PC-9 (cell line): ENCODE results near the gene ARMH2. TPM values are rescaled to one million over a fixed set of nuclear protein-coding genes. Genes with fewer than 3 reads are reported as not detected.

ENCODE experiments used
- BruUV-seq: library from RNA; stranded (reverse); fragments of 400-500 nt; replicated peaks from 2 replicates; lab custom pipeline; 2021; lab: Mats Ljungman, UMichigan
- CTCF ChIA-PET: fragments of 300-600 bp; sonication (Branson Sonifier 250); formaldehyde crosslinking; loops from one replicate; lab custom pipeline; 2022; ENCODE audit warnings: antibody characterized with exemption; lab: Charles Lee
- POLR2A ChIA-PET: fragments of 300-600 bp; sonication (Branson Sonifier 250); formaldehyde crosslinking; loops from one replicate; lab custom pipeline; 2022; ENCODE audit warnings: antibody characterized with exemption; ENCODE audit not compliant: unreplicated experiment; lab: Charles Lee
- DNase-seq, 2 experiments: peaks; one replicate each; pipeline versions ENCODE4 v3.0.0 to v3.0.0-alpha.2; 2015 to 2022; ENCODE audit warnings: mixed read lengths in 1 of 2
- H2AFZ ChIP-seq: fragments of 200-600 bp; sonication (generic); 2 replicates; pipeline ENCODE4 v1.8.1; 2017; ENCODE audit warnings: antibody characterized with exemption
- H3F3A ChIP-seq: fragments of 200-600 bp; sonication (generic); 2 replicates; pipeline ENCODE4 v1.8.1; 2017; ENCODE audit warnings: antibody characterized with exemption, mild to moderate bottlenecking, low read depth; ENCODE audit not compliant: insufficient read depth
- H3K27ac ChIP-seq: fragments of 200-600 bp; sonication (generic); 2 replicates; pipeline ENCODE4 v1.6.1; 2016; ENCODE audit warnings: mixed run types
- H3K27me3 ChIP-seq: fragments of 200-600 bp; sonication (generic); 2 replicates; pipeline ENCODE4 v1.6.1; 2016; ENCODE audit warnings: low read depth, mixed run types; ENCODE audit not compliant: insufficient read depth
- H3K36me3 ChIP-seq: fragments of 200-600 bp; sonication (generic); 2 replicates; pipeline ENCODE4 v1.6.1; 2016; ENCODE audit warnings: low read depth, mixed run types
- H3K4me1 ChIP-seq: fragments of 200-600 bp; sonication (generic); replicated peaks from 2 replicates; pipeline ENCODE4 v1.6.1; 2016; ENCODE audit warnings: mixed run types; ENCODE audit not compliant: insufficient read depth
- H3K4me2 ChIP-seq: fragments of 200-600 bp; sonication (generic); 2 replicates; pipeline ENCODE4 v1.6.1; 2017; ENCODE audit warnings: mixed run types
- H3K4me3 ChIP-seq: fragments of 200-600 bp; sonication (generic); 2 replicates; pipeline ENCODE4 v1.6.1; 2016; ENCODE audit warnings: mixed run types
- H3K79me2 ChIP-seq: fragments of 200-600 bp; sonication (generic); 2 replicates; pipeline ENCODE4 v1.6.1; 2017; ENCODE audit warnings: low read depth, mixed run types
- H3K9me2 ChIP-seq: fragments of 200-600 bp; sonication (generic); 2 replicates; pipeline ENCODE4 v1.8.1; 2017; ENCODE audit warnings: mild to moderate bottlenecking; ENCODE audit not compliant: insufficient read depth
- H3K9me3 ChIP-seq: fragments of 200-600 bp; sonication (generic); 2 replicates; pipeline ENCODE4 v1.8.1; 2016; ENCODE audit warnings: low read depth; ENCODE audit not compliant: insufficient read depth
- H4K20me1 ChIP-seq: fragments of 200-600 bp; sonication (generic); 2 replicates; pipeline ENCODE4 v1.8.1; 2017; ENCODE audit not compliant: insufficient read depth
- CTCF ChIP-seq: fragments of 200-600 bp; sonication (generic); conservative IDR thresholded peaks from 2 replicates; pipeline ENCODE4 v1.6.1; 2017; ENCODE audit warnings: mixed run types, antibody characterized with exemption, mild to moderate bottlenecking, moderate library complexity
- EZH2 ChIP-seq: fragments of 200-600 bp; sonication (generic); IDR thresholded peaks from 2 replicates; pipeline ENCODE4 v1.8.0; 2017; ENCODE audit warnings: antibody characterized with exemption, low read depth
- intact Hi-C: fragments of 100-400 bp; cut with micrococcal nuclease; formaldehyde crosslinking; loops from one replicate; pipeline ENCODE4 v1.10.0; 2022; ENCODE audit not compliant: unreplicated experiment
- total RNA-seq: library from RNA; stranded (reverse); gene quantifications from 2 replicates; pipeline ENCODE4 v1.2.3, GENCODE V29; 2021

Gene ARMH2
- total RNA-seq, 1 experiment from 2014 or later, result not detected

DNA sequence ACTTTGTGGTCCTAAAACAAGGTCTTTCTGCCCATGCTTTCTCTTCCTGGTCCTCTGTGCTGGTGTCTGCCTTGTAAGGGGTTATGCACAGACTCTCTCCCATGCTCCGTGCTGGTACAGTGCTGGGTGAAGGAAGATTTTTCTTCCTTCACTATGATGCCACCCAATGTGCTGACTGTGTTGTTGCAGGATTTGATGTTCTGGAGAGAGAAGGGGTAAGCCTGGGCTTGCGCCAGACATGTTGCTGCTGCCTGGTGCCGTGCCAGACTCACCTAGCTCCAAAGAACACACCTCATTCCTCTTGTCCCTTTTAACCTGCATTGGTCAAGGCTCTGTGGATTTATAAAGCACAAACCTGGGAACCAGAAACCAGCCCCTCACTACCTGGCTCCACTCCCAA lies 28.4 kb upstream of the ARMH2 start:
- no peaks in the 10 kb centered on the region for H3K79me2 ChIP-seq
- BruUV-seq, result no TSS peak
- H2AFZ ChIP-seq, result no peak overlapping the region
- no peaks in the 10 kb centered on the region for H4K20me1 ChIP-seq
- no peaks in the 10 kb centered on the region for H3K9me2 ChIP-seq
- no peak overlapping the region for H3K27ac ChIP-seq
- H3K27me3 ChIP-seq, result no peaks in the 10 kb centered on the region
- TF ChIP-seq CTCF (no peak), EZH2 (no peak)
- no peaks in the 10 kb centered on the region for H3K4me1 ChIP-seq
- H3K9me3 ChIP-seq, result no peaks in the 10 kb centered on the region; the same call in 1 of the 2 replicates
- H3K4me3 ChIP-seq, result no peak overlapping the region
- no peaks in the 10 kb centered on the region for H3K36me3 ChIP-seq
- no peak overlapping the region for H3K4me2 ChIP-seq
- H3F3A ChIP-seq, result no peaks in the 10 kb centered on the region; the same call in 1 of the 2 replicates
- POLR2A ChIA-PET, result no interaction called here
- CTCF ChIA-PET, result no interaction called here
- intact Hi-C loops, result no loop called here
- DNase-seq, result no peak

GRCh38 chr6:24825130-24825630 lies 26.5 kb upstream of the ARMH2 start:
- ChIA-PET POLR2A (no interaction called here), CTCF (no interaction called here)
- H4K20me1 ChIP-seq, result no peaks in the 10 kb centered on the region
- H3K27me3 ChIP-seq, result no peaks in the 10 kb centered on the region
- H3K9me2 ChIP-seq, result no peaks in the 10 kb centered on the region
- H3K27ac ChIP-seq, result no peak overlapping the region
- no peak for DNase-seq
- H3F3A ChIP-seq, result no peaks in the 10 kb centered on the region; the same call in 1 of the 2 replicates
- H3K36me3 ChIP-seq, result no peaks in the 10 kb centered on the region
- BruUV-seq, result no TSS peak
- H3K4me3 ChIP-seq, result no peak overlapping the region
- intact Hi-C loops, result no loop called here
- TF ChIP-seq CTCF (no peak), EZH2 (no peak)
- H3K79me2 ChIP-seq, result no peaks in the 10 kb centered on the region
- H3K4me1 ChIP-seq, result no peaks in the 10 kb centered on the region
- no peaks in the 10 kb centered on the region; the same call in 1 of the 2 replicates for H3K9me3 ChIP-seq
- no peak overlapping the region for H2AFZ ChIP-seq
- no peak overlapping the region for H3K4me2 ChIP-seq

- H3K9me3 ChIP-seq, result no peaks in the 10 kb centered on the region; the same call in 1 of the 2 replicates
- H2AFZ ChIP-seq, result no peak overlapping the region
- H3K79me2 ChIP-seq, result no peaks in the 10 kb centered on the region
- H3K4me1 ChIP-seq, result no peaks in the 10 kb centered on the region
- POLR2A ChIA-PET, result interaction anchor here (0.6 kb wide), 1 partner anchor 1187 kb away, joined by 4 read pairs; no protein-coding TSS in a partner anchor
- no peak overlapping the region for H3K27ac ChIP-seq
- no peaks in the 10 kb centered on the region for H3K9me2 ChIP-seq
- DNase-seq, result no peak
- no peak overlapping the region for H3K4me2 ChIP-seq
- CTCF ChIA-PET, result no interaction called here
- H3K4me3 ChIP-seq, result no peak overlapping the region
- H3K36me3 ChIP-seq, result no peaks in the 10 kb centered on the region
- no peak for TF ChIP-seq EZH2
- TF ChIP-seq CTCF, result no peak
- no peaks in the 10 kb centered on the region for H3K27me3 ChIP-seq
- H3F3A ChIP-seq, result no peaks in the 10 kb centered on the region; the same call in 1 of the 2 replicates
- intact Hi-C loops, result no loop called here
- no TSS peak for BruUV-seq
- no peaks in the 10 kb centered on the region for H4K20me1 ChIP-seq
These were observed 25.6 kb upstream of the ARMH2 start for GRCh38 chr6:24824142-24824938.
